GM21526 (cell line): ENCODE data around the gene CHRNA9.
"Not testable (repeated sequence)": the region's sequence is repeated elsewhere in the genome, so short reads cannot be mapped to it uniquely, and the experiment has no call there.

Source experiments
- ATAC-seq: cut with Tn5 transposase; IDR thresholded peaks from one replicate; pipeline ENCODE4 v1.9.1; 2021; ENCODE audit warnings: moderate library complexity; ENCODE audit not compliant: unreplicated experiment, low FRiP score

The CHRNA9 gene

GRCh38 chr4:40375620-40376019 is 40.5 kb downstream of the CHRNA9 start:
- ATAC-seq = no peak

GRCh38 chr4:40377512-40378365 is 42.6 kb downstream of the CHRNA9 start:
- ATAC-seq = no peak

GRCh38 chr4:40378619-40379018 is 43.5 kb downstream of the CHRNA9 start:
- no peak for ATAC-seq

GRCh38 chr4:40379248-40379647 is 44.1 kb downstream of the CHRNA9 start:
- ATAC-seq = no peak

- ATAC-seq = no peak
These were observed 45.5 kb downstream of the CHRNA9 start for GRCh38 chr4:40380647-40381046.

- ATAC-seq = no peak
These were observed 53.1 kb downstream of the CHRNA9 start for GRCh38 chr4:40388239-40388638.

GRCh38 chr4:40389986-40390385 is 54.9 kb downstream of the CHRNA9 start:
- no peak for ATAC-seq

GRCh38 chr4:40392241-40392640 is 57.1 kb downstream of the CHRNA9 start:
- not testable (repeated sequence) for ATAC-seq

GRCh38 chr4:40394236-40394635 is 59.1 kb downstream of the CHRNA9 start:
- no peak for ATAC-seq

GRCh38 chr4:40395166-40395900 is 60.2 kb downstream of the CHRNA9 start:
- no peak for ATAC-seq

- no peak for ATAC-seq
These were observed 61.0 kb downstream of the CHRNA9 start for GRCh38 chr4:40395908-40396793.

- ATAC-seq = no peak
These were observed 64.4 kb downstream of the CHRNA9 start for GRCh38 chr4:40399578-40399977.

GRCh38 chr4:40401096-40401495 is 66.0 kb downstream of the CHRNA9 start:
- ATAC-seq = no peak

- no peak for ATAC-seq
These were observed 66.5 kb downstream of the CHRNA9 start for GRCh38 chr4:40401631-40402030.

GRCh38 chr4:40402556-40402955 is 67.4 kb downstream of the CHRNA9 start:
- no peak for ATAC-seq

- no peak for ATAC-seq
These were observed 67.9 kb downstream of the CHRNA9 start for GRCh38 chr4:40403081-40403480.
